Body of pancreas (tissue), 4 donors: Measurements from ENCODE around the gene ALS2CL. TPM values are rescaled to one million over a fixed set of nuclear protein-coding genes. Genes with fewer than 3 reads are reported as not detected.

Experiments used
- ATAC-seq: fragments of 150-250 bp; one replicate; pipeline ENCODE4 v1.9.1; 2016
- DNase-seq, 4 donors: peaks; one replicate each; pipeline ENCODE4 v3.0.0-alpha.2; 2019
- H3K27ac ChIP-seq, 4 donors: fragments of 200-600 bp; sonication (generic); 1 replicate in 3 of 4; 2 replicates in 1 of 4; pipeline versions ENCODE4 v1.5.1 to v1.6.1; 2016 to 2019; ENCODE audit warnings: mild to moderate bottlenecking in 1 of 4, mixed read lengths in 1 of 4, moderate library complexity in 1 of 4
- H3K27me3 ChIP-seq, 2 donors: fragments of 200-600 bp; sonication (generic); one replicate each; pipeline ENCODE4 v1.6.0; 2016; ENCODE audit warnings: mild to moderate bottlenecking in 1 of 2
- H3K36me3 ChIP-seq, 2 donors: fragments of 200-600 bp; sonication (generic); replicated peaks in 1 of 2; 2 replicates each; pipeline ENCODE4 v1.5.1; 2016; ENCODE audit warnings: low read depth in 2 of 2; ENCODE audit not compliant: insufficient read depth in 1 of 2
- H3K4me1 ChIP-seq: fragments of 200-600 bp; sonication (generic); one replicate; pipeline ENCODE4 v1.6.0; 2016
- H3K4me3 ChIP-seq, 2 donors: fragments of 200-600 bp; sonication (generic); 1 replicate in 1 of 2; 2 replicates in 1 of 2; pipeline ENCODE4 v1.5.1; 2016 to 2019
- H3K9me3 ChIP-seq, 3 donors: fragments of 200-600 bp; sonication (generic); 1 replicate in 2 of 3; 2 replicates in 1 of 3; pipeline ENCODE4 v1.5.1; 2016
- CTCF ChIP-seq, 7 experiments: fragments of 450-650 bp in 4 of 7; fragments of 200-600 bp in 3 of 7; sonication (generic) in 3 of 7; IDR thresholded peaks; one replicate each; pipeline ENCODE4 v1.5.1; 2016 to 2019; ENCODE audit warnings: antibody characterized with exemption in 7 of 7
- POLR2A ChIP-seq, 3 donors: fragments of 450-650 bp; IDR thresholded peaks; one replicate each; pipeline ENCODE4 v1.6.1; 2016; ENCODE audit warnings: antibody characterized with exemption in 3 of 3, mild to moderate bottlenecking in 2 of 3
- WGBS, 2 donors: methylation state at CpG; one replicate each; pipeline ENCODE4 v1.1.5; 2017; 5-methylcytosine and 5-hydroxymethylcytosine counted together
- intact Hi-C: fragments of 100-400 bp; cut with DNase I; formaldehyde crosslinking; loops from one replicate; pipeline ENCODE4 v1.15.1; 2023
- total RNA-seq, 2 donors: library from RNA; depleted of rRNA; stranded (reverse); fragments of >200 nt; gene quantifications; one replicate each; pipeline ENCODE4 v1.1.0, GENCODE V29; 2016

The ALS2CL gene
- total RNA-seq, 2 donors from 2014 or later: 30.3 to 48.5 TPM

GRCh38 chr3:46648096-46648495 is 45.4 kb downstream of the ALS2CL start:
- Histone ChIP-seq H3K27me3 (no peaks in the 10 kb centered on the region), H3K4me3 (no peak overlapping the region), H3K4me1 (no peaks in the 10 kb centered on the region), H3K9me3 (no peaks in the 10 kb centered on the region), H3K27ac (no peak overlapping the region), H3K36me3 (no peaks in the 10 kb centered on the region)
- TF ChIP-seq CTCF (IDR thresholded peaks at IDR 0.05): no peak
- TF ChIP-seq POLR2A (IDR thresholded peaks at IDR 0.05): no peak
- WGBS, 2 donors: 39 to 94% methylated on average over 2 of the region's 2 CpGs
- no peak for DNase-seq
- intact Hi-C loops: no loop called here
- ATAC-seq: no peak

GRCh38 chr3:46646700-46647099 is 46.8 kb downstream of the ALS2CL start:
- ATAC-seq: no peak
- DNase-seq: no peak
- no peak for TF ChIP-seq POLR2A (IDR thresholded peaks at IDR 0.05)
- no peak for TF ChIP-seq CTCF (IDR thresholded peaks at IDR 0.05)
- H3K36me3 ChIP-seq: no peaks in the 10 kb centered on the region
- H3K9me3 ChIP-seq: no peaks in the 10 kb centered on the region
- 54 to 58% methylated on average over 6 of the region's 6 CpGs for WGBS, 2 donors
- no peak overlapping the region for H3K4me3 ChIP-seq
- intact Hi-C loops: no loop called here
- H3K4me1 ChIP-seq: no peaks in the 10 kb centered on the region
- H3K27ac ChIP-seq: no peak overlapping the region
- no peaks in the 10 kb centered on the region for H3K27me3 ChIP-seq

- intact Hi-C loops: no loop called here
- no peak overlapping the region for H3K27ac ChIP-seq
- TF ChIP-seq CTCF (IDR thresholded peaks at IDR 0.05) (no peak), POLR2A (IDR thresholded peaks at IDR 0.05) (no peak)
- H3K4me3 ChIP-seq: no peak overlapping the region
- no peaks in the 10 kb centered on the region for H3K36me3 ChIP-seq
- H3K27me3 ChIP-seq: no peaks in the 10 kb centered on the region
- no peak for ATAC-seq
- DNase-seq: no peak
- no peaks in the 10 kb centered on the region for H3K4me1 ChIP-seq
- H3K9me3 ChIP-seq: no peaks in the 10 kb centered on the region
- WGBS, 2 donors: 66 to 76% methylated on average over 1 of the region's 1 CpG
These were observed 49.8 kb downstream of the ALS2CL start for GRCh38 chr3:46643701-46644100.

- no peak for TF ChIP-seq CTCF (IDR thresholded peaks at IDR 0.05)
- no peak for TF ChIP-seq POLR2A (IDR thresholded peaks at IDR 0.05)
- H3K27ac ChIP-seq: no peak overlapping the region
- no peaks in the 10 kb centered on the region for H3K4me1 ChIP-seq
- ATAC-seq: no peak
- H3K9me3 ChIP-seq: no peaks in the 10 kb centered on the region
- intact Hi-C loops: no loop called here
- no peak for DNase-seq
- 77 to 84% methylated on average over 6 of the region's 6 CpGs for WGBS, 2 donors
- no peaks in the 10 kb centered on the region for H3K27me3 ChIP-seq
- no peak overlapping the region for H3K4me3 ChIP-seq
- H3K36me3 ChIP-seq: no peaks in the 10 kb centered on the region
These were observed 50.5 kb downstream of the ALS2CL start for GRCh38 chr3:46642971-46643370.

GRCh38 chr3:46640927-46641326 is 52.6 kb downstream of the ALS2CL start:
- WGBS, 2 donors: 49% methylated on average over 3 of the region's 3 CpGs
- no peak for ATAC-seq
- intact Hi-C loops: no loop called here

More at GRCh38 chr3:46640927-46641326, 52.6 kb downstream of the ALS2CL start:
- no peaks in the 10 kb centered on the region for H3K27me3 ChIP-seq
- no peaks in the 10 kb centered on the region for H3K9me3 ChIP-seq
- H3K4me1 ChIP-seq: no peaks in the 10 kb centered on the region
- no peak for DNase-seq
- TF ChIP-seq CTCF (IDR thresholded peaks at IDR 0.05): no peak
- no peak for TF ChIP-seq POLR2A (IDR thresholded peaks at IDR 0.05)
- H3K36me3 ChIP-seq: no peaks in the 10 kb centered on the region
- H3K27ac ChIP-seq: no peak overlapping the region
- no peak overlapping the region for H3K4me3 ChIP-seq
